Measurements from ENCODE around the gene DCAF4L1.
A peak's percentile ranks its signal among the peaks of the same experiment; 100 is the strongest.

Gene DCAF4L1

GRCh38 chr4:41977709-41978108 lies 3.8 kb upstream of the DCAF4L1 start:
- TF ChIP-seq CTCF (conservative IDR thresholded peaks at IDR 0.05; ENCODE audit: low read depth), result no peak
- ChIA-PET POLR2A (ENCODE audit: low non-redundant PET) (no interaction called here), CTCF (interaction anchor here (0.6 kb wide), 1 partner anchor 97 kb away, joined by 3 read pairs; no protein-coding TSS in a partner anchor)
- no peak for DNase-seq (ENCODE audit: low spot score)
- no peak overlapping the region for H3K27ac ChIP-seq

GRCh38 chr4:41982716-41983115 lies 1.2 kb downstream of the DCAF4L1 start:
- POLR2A ChIA-PET (ENCODE audit: low non-redundant PET), result no interaction called here
- no peak for DNase-seq (ENCODE audit: low spot score)
- CTCF ChIA-PET, result no interaction called here
- no peak for TF ChIP-seq CTCF (conservative IDR thresholded peaks at IDR 0.05; ENCODE audit: low read depth)
- H3K27ac ChIP-seq, result no peak overlapping the region

DNA sequence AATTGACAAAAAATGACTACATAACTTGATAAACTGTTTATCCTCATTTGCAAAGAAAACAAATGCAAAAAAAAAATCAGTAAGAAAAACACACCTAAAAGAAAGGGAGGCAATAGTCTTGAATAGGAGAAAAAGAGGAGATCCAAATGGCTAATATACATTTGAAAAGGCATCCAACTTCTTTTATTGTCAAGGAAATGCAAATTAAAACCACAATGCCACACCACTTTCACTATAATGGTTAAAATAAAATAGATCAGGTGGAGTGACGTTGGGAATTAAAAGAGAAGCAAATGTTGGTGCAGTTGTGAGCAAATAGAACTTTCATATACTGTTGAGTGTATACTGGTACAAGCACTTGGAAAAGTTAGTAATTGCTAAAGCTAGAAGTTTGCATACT lies 3.6 kb downstream of the DCAF4L1 start:
- DNase-seq (ENCODE audit: low spot score), result no peak
- no peak overlapping the region for H3K27ac ChIP-seq
- CTCF ChIA-PET, result no interaction called here
- POLR2A ChIA-PET (ENCODE audit: low non-redundant PET), result no interaction called here
- TF ChIP-seq CTCF (conservative IDR thresholded peaks at IDR 0.05; ENCODE audit: low read depth), result no peak

DNA sequence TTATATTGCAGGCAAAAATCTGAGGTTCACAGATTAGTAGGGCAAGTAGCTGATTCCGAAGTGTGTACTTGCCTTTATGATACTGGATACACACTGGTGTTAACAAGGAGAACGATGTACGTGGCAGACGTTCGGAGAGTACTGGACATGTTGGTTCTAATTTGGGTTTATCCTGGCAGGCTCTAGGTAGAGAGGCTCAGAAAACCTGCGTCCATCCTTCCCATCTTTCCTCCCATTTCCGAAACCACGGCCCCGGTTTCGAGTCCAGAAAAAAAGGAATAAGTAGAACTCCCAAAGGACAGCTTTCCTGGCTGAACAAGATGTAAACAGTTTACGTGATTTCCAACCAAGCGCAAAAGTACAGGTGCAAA lies 8.4 kb downstream of the DCAF4L1 start:
- peak overlapping the region; percentile 76 for H3K27ac ChIP-seq
- ChIA-PET POLR2A (ENCODE audit: low non-redundant PET) (interaction anchor here (0.7 kb wide), 1 partner anchor 336 kb away, joined by 3 read pairs; no protein-coding TSS in a partner anchor), CTCF (interaction anchor here (0.6 kb wide), 3 partner anchors 64 to 1771 kb away, joined by 3 to 4 read pairs (median 4); no protein-coding TSS in a partner anchor)
- no peak for DNase-seq (ENCODE audit: low spot score)
- TF ChIP-seq CTCF (conservative IDR thresholded peaks at IDR 0.05; ENCODE audit: low read depth), result no peak

- CTCF ChIA-PET, result interaction anchor here (0.6 kb wide), 3 partner anchors 63 to 1770 kb away, joined by 3 to 4 read pairs (median 4); no protein-coding TSS in a partner anchor
- DNase-seq (ENCODE audit: low spot score), result peak; percentile 97
- H3K27ac ChIP-seq, result peak within 1 kb of the TSS; percentile 76
- POLR2A ChIA-PET (ENCODE audit: low non-redundant PET), result interaction anchor here (0.7 kb wide), 1 partner anchor 335 kb away, joined by 3 read pairs; no protein-coding TSS in a partner anchor
- no peak; the same call in 1 of the 2 replicates for TF ChIP-seq CTCF (conservative IDR thresholded peaks at IDR 0.05; ENCODE audit: low read depth)
Observed at GRCh38 chr4:41990365-41991111, 9.0 kb downstream of the DCAF4L1 start, which contains the start of gene SLC30A9. Gene SLC30A9 (plus strand): TSS chr4:41990530. CDS start chr4:41990652, 122 bp downstream.

DNA sequence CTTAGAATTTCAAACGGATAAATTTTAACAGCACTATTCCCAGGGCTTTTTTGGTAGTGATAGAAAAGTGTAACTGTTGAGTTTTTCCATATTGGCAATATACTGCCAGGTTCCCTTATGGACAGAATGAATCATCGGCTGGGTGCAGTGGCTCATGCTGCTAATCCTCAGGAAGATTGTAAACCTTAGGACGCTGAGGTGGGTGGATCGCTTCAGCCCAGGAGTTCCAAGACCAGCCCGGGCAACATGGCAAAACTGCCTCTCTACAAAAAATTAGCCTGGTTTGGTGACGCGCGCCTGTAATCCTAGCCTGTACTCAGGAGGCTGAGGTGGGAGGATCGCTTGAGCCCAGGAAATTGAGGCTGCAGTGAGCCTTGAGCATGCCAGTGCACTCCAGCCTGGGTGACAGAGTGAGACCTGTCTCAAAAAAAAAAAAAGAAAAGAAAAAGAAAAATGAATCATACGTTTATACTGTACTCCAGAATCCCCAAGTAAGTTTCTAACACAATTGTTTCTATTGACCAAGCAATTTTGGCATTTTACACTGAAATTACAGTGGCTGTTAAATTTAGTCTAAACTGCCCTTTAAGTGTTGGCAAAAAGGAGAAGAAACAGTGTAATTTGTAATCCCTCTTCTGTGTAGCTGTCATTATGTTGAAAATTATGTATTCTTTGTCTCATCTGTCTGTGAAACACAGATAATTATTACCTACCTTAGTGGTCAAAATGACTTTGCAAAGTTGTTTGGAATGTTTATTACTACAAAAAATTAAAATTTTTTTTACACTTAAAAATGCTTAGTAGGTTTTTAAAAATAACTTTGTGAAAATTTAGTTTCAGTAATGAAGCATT lies 10.6 kb downstream of the DCAF4L1 start:
- ChIA-PET CTCF (interaction anchor here (0.7 kb wide), 1 partner anchor 780 kb away, joined by 3 read pairs; no protein-coding TSS in a partner anchor), POLR2A (ENCODE audit: low non-redundant PET) (interaction anchor here (0.5 kb wide), 1 partner anchor 28 kb away, joined by 4 read pairs; no protein-coding TSS in a partner anchor)
- no peak for TF ChIP-seq CTCF (conservative IDR thresholded peaks at IDR 0.05; ENCODE audit: low read depth)
- peak; percentile 66 for DNase-seq (ENCODE audit: low spot score)
- H3K27ac ChIP-seq, result peak overlapping the region; percentile 68

All from RWPE1 (cell line).